Loucy (cell line): ENCODE results near the gene SNTB2.

Source experiments
- H2AFZ ChIP-seq: fragments of 200-600 bp; sonication (generic); 2 replicates; pipeline ENCODE4 v1.6.0; 2016; ENCODE audit warnings: antibody characterized with exemption, mild to moderate bottlenecking, low read length, moderate library complexity
- H3F3A ChIP-seq: fragments of 200-600 bp; 2 replicates; pipeline ENCODE4 v1.6.0; 2016; ENCODE audit warnings: antibody characterized with exemption, low read depth, mild to moderate bottlenecking
- H3K27me3 ChIP-seq: fragments of 200-600 bp; sonication (generic); 2 replicates; pipeline ENCODE4 v1.6.1; 2014; ENCODE audit warnings: low read length, mild to moderate bottlenecking; ENCODE audit not compliant: insufficient read depth, poor library complexity, severe bottlenecking
- H3K36me3 ChIP-seq: fragments of 200-600 bp; sonication (generic); 2 replicates; pipeline ENCODE4 v1.6.1; 2016; ENCODE audit warnings: low read length; ENCODE audit not compliant: insufficient read depth
- H3K4me1 ChIP-seq: fragments of 200-600 bp; sonication (generic); 2 replicates; pipeline ENCODE4 v1.5.1; 2014; ENCODE audit warnings: low read length, mild to moderate bottlenecking; ENCODE audit not compliant: insufficient read depth, poor library complexity, severe bottlenecking
- H3K4me2 ChIP-seq: fragments of 200-600 bp; sonication (generic); 2 replicates; pipeline ENCODE4 v1.6.0; 2014; ENCODE audit warnings: antibody characterized with exemption, low read length, low read depth, mild to moderate bottlenecking; ENCODE audit not compliant: poor library complexity, severe bottlenecking
- H3K4me3 ChIP-seq: fragments of 200-600 bp; sonication (generic); 2 replicates; pipeline ENCODE4 v1.5.1; 2014; ENCODE audit warnings: low read length, mild to moderate bottlenecking, mixed read lengths; ENCODE audit not compliant: poor library complexity, severe bottlenecking
- H3K79me2 ChIP-seq: fragments of 200-600 bp; sonication (generic); 2 replicates; pipeline ENCODE4 v1.6.1; 2014; ENCODE audit warnings: low read length; ENCODE audit not compliant: insufficient read depth
- H3K9ac ChIP-seq: fragments of 200-600 bp; sonication (generic); 2 replicates; pipeline ENCODE4 v1.6.0; 2014; ENCODE audit warnings: mild to moderate bottlenecking, low read depth, low read length, moderate library complexity; ENCODE audit not compliant: poor library complexity, severe bottlenecking
- H3K9me2 ChIP-seq: fragments of 200-600 bp; sonication (generic); replicated peaks from 2 replicates; pipeline ENCODE4 v1.6.1; 2016; ENCODE audit warnings: low read depth, low read length, mixed read lengths
- H3K9me3 ChIP-seq: fragments of 200-600 bp; sonication (generic); 2 replicates; pipeline ENCODE4 v1.6.1; 2014; ENCODE audit warnings: mild to moderate bottlenecking, antibody characterized with exemption, low read length, low read depth; ENCODE audit not compliant: insufficient read depth
- H4K20me1 ChIP-seq: fragments of 200-600 bp; sonication (generic); 2 replicates; pipeline ENCODE4 v1.6.0; 2014; ENCODE audit warnings: antibody characterized with exemption, low read length, mild to moderate bottlenecking; ENCODE audit not compliant: insufficient read depth, poor library complexity, severe bottlenecking
- EZH2phosphoT487 ChIP-seq: fragments of 200-600 bp; IDR thresholded peaks from 2 replicates; pipeline ENCODE4 v1.6.1; 2018; ENCODE audit warnings: antibody characterized with exemption, mild to moderate bottlenecking, moderate library complexity, borderline replicate concordance
- TF ChIP-seq, protein P1 (sequence below): fragments of 200-600 bp; sonication (generic); conservative IDR thresholded peaks from 2 replicates; pipeline ENCODE4 v1.5.1; 2014; ENCODE audit warnings: mild to moderate bottlenecking, antibody characterized with exemption, low read length

The SNTB2 gene

DNA sequence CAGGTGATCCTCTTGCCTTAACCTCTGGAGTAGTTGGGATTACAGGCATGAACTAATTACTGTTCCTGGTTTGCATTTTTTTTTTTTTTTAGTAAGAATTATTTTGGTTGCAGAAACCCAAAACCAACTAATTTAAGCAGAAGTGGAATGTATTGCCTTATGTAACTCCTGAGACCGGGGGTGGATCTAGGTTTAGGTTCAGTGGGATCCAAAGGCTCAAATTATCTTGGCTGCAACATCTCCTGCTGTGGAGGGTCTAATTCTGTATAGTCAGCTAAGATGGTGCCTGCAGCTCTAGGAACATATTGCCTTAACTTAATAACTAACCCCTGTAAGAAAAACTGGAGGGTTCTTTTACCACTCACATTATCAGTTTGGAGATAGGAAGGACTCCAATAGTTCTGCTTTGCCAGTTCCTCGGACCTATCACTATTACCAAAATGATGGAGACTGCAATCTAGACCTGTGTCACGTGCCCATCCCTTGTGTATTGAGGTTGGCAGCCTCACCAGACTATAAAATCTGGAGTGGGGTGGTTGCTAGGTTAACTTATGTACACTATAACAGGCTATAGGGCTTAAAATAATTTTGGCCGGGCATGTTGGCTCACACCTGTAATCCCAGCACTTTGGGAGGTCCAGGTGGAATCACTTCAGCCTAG lies 8.5 kb downstream of the SNTB2 start:
- Histone ChIP-seq H3K9me2 (no peaks in the 10 kb centered on the region), H3K36me3 (no peaks in the 10 kb centered on the region), H3K4me3 (no peak overlapping the region), H3K27me3 (no peaks in the 10 kb centered on the region), H3K4me2 (no peak overlapping the region), H3K4me1 (peaks cover 12% of the 10 kb centered on the region), H3K9ac (no peak overlapping the region), H2AFZ (no peak overlapping the region), H3K9me3 (no peaks in the 10 kb centered on the region), H3K79me2 (peaks cover 26% of the 10 kb centered on the region), H3F3A (no peaks in the 10 kb centered on the region), H4K20me1 (peaks cover 14% of the 10 kb centered on the region)
- TF ChIP-seq, protein P1, sequence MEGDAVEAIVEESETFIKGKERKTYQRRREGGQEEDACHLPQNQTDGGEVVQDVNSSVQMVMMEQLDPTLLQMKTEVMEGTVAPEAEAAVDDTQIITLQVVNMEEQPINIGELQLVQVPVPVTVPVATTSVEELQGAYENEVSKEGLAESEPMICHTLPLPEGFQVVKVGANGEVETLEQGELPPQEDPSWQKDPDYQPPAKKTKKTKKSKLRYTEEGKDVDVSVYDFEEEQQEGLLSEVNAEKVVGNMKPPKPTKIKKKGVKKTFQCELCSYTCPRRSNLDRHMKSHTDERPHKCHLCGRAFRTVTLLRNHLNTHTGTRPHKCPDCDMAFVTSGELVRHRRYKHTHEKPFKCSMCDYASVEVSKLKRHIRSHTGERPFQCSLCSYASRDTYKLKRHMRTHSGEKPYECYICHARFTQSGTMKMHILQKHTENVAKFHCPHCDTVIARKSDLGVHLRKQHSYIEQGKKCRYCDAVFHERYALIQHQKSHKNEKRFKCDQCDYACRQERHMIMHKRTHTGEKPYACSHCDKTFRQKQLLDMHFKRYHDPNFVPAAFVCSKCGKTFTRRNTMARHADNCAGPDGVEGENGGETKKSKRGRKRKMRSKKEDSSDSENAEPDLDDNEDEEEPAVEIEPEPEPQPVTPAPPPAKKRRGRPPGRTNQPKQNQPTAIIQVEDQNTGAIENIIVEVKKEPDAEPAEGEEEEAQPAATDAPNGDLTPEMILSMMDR = no peak
- TF ChIP-seq EZH2phosphoT487 = no peak

DNA sequence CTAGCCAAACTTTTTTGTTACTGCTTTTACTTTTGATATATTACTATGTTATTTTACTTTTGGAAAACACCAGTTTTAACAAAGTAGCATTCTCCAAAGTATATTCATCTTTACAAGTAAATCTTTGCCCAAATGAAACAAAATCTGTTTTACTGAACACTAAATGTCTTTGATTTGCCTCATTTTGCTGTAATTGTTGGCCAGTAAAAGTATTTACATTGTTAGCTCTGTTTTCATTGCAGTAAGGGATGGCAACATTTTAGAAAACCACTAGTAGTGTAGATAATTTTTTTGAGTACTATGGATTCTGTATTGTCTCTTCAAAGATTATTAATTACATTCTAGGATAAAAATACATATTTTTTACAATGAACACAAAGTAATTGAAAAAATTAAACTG lies 10.6 kb downstream of the SNTB2 start:
- H3K9ac ChIP-seq = no peak overlapping the region
- H3F3A ChIP-seq = peaks cover 4% of the 10 kb centered on the region; the same call in 1 of the 2 replicates
- peaks cover under 1% of the 10 kb centered on the region for H3K4me1 ChIP-seq
- no peak overlapping the region for H3K4me3 ChIP-seq
- H3K4me2 ChIP-seq = no peak overlapping the region
- no peaks in the 10 kb centered on the region for H3K27me3 ChIP-seq
- H3K79me2 ChIP-seq = peaks cover 19% of the 10 kb centered on the region
- no peaks in the 10 kb centered on the region for H3K36me3 ChIP-seq
- H3K9me2 ChIP-seq = no peaks in the 10 kb centered on the region
- no peak for TF ChIP-seq EZH2phosphoT487
- TF ChIP-seq, protein P1 = no peak
- no peak overlapping the region for H2AFZ ChIP-seq
- H4K20me1 ChIP-seq = peaks cover 8% of the 10 kb centered on the region
- H3K9me3 ChIP-seq = no peaks in the 10 kb centered on the region

DNA sequence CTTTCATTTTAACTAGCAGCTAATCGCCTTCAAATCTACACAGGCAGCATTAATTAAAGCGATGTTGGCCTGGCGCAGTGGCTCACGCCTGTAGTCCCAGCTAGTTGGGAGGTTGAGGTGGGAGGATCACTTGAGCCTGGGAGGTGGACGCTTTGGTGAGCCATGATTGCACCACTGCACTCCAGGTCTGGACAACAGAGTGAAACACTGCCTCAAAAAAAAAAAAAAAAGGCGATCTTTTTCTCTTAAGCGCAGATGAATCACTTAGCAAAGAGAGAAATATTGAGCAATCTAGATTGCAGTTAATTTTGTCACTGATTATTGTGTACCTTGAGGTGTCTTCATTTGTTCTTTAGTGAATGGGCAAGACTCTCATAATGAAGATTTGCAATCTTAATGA lies 12.4 kb downstream of the SNTB2 start:
- Histone ChIP-seq H4K20me1 (peaks cover 1% of the 10 kb centered on the region), H2AFZ (no peak overlapping the region), H3K9ac (no peak overlapping the region), H3F3A (peaks cover 4% of the 10 kb centered on the region; the same call in 1 of the 2 replicates), H3K4me3 (no peak overlapping the region), H3K4me1 (no peaks in the 10 kb centered on the region), H3K36me3 (no peaks in the 10 kb centered on the region), H3K4me2 (no peak overlapping the region), H3K79me2 (peaks cover 10% of the 10 kb centered on the region; the same call in 1 of the 2 replicates), H3K27me3 (no peaks in the 10 kb centered on the region), H3K9me2 (no peaks in the 10 kb centered on the region), H3K9me3 (no peaks in the 10 kb centered on the region)
- TF ChIP-seq, protein P1 = no peak
- TF ChIP-seq EZH2phosphoT487 = no peak
